Gastroesophageal sphincter (tissue), 3 donors: ENCODE results near the gene UPK2.

Source experiments
- EP300 ChIP-seq: sonication (generic); formaldehyde crosslinking; IDR thresholded peaks from one replicate; pipeline ENCODE4 v1.6.1; 2017; ENCODE audit warnings: antibody characterized with exemption, mild to moderate bottlenecking
- POLR2A ChIP-seq, 2 donors: fragments of 450-650 bp; IDR thresholded peaks; one replicate each; pipeline ENCODE4 v1.6.1; 2017; ENCODE audit warnings: antibody characterized with exemption in 2 of 2, mild to moderate bottlenecking in 2 of 2, moderate library complexity in 1 of 2
- TF ChIP-seq, protein P1 (sequence below), 4 experiments: fragments of 200-600 bp in 2 of 4; fragments of 450-650 bp in 2 of 4; sonication (generic) in 1 of 4; IDR thresholded peaks; one replicate each; pipeline ENCODE4 v1.5.1; 2017 to 2019; ENCODE audit warnings: antibody characterized with exemption in 4 of 4, mild to moderate bottlenecking in 2 of 4, moderate library complexity in 2 of 4

- no peak for TF ChIP-seq POLR2A (IDR thresholded peaks at IDR 0.05)
- TF ChIP-seq, protein P1, sequence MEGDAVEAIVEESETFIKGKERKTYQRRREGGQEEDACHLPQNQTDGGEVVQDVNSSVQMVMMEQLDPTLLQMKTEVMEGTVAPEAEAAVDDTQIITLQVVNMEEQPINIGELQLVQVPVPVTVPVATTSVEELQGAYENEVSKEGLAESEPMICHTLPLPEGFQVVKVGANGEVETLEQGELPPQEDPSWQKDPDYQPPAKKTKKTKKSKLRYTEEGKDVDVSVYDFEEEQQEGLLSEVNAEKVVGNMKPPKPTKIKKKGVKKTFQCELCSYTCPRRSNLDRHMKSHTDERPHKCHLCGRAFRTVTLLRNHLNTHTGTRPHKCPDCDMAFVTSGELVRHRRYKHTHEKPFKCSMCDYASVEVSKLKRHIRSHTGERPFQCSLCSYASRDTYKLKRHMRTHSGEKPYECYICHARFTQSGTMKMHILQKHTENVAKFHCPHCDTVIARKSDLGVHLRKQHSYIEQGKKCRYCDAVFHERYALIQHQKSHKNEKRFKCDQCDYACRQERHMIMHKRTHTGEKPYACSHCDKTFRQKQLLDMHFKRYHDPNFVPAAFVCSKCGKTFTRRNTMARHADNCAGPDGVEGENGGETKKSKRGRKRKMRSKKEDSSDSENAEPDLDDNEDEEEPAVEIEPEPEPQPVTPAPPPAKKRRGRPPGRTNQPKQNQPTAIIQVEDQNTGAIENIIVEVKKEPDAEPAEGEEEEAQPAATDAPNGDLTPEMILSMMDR (IDR thresholded peaks at IDR 0.05), result no peak
- TF ChIP-seq EP300, result no peak
These were observed 32.1 kb upstream of the UPK2 start for GRCh38 chr11:118923721-118924587.
